HL-60 (cell line): ENCODE data around the gene CD247.

Source experiments
- DNase-seq, 2 experiments: peaks; one replicate each; pipeline ENCODE4 v3.0.0-alpha.2; 2010 to 2020; ENCODE audit warnings: low read depth in 1 of 2, low spot score in 1 of 2
- H3K27ac ChIP-seq: fragments of 250-450 bp; sonication (Bioruptor Pico); replicated peaks from 2 replicates; pipeline ENCODE4 v1.5.1; 2020; ENCODE audit warnings: mild to moderate bottlenecking, moderate library complexity
- H3K27me3 ChIP-seq: fragments of 250-450 bp; sonication (Bioruptor Pico); 2 replicates; pipeline ENCODE4 v1.5.1; 2021; ENCODE audit warnings: mild to moderate bottlenecking, moderate library complexity; ENCODE audit not compliant: insufficient read depth, poor library complexity, severe bottlenecking
- H3K4me3 ChIP-seq: replicated peaks from 2 replicates; pipeline ENCODE4 v1.5.1; 2011; ENCODE audit warnings: mild to moderate bottlenecking, control low read depth, low read length; ENCODE audit not compliant: insufficient read depth
- CTCF ChIP-seq: IDR thresholded peaks from one replicate; pipeline ENCODE4 v1.5.1; 2011; ENCODE audit warnings: low read length, control low read depth, inconsistent platforms; ENCODE audit not compliant: insufficient read depth
- GABPA ChIP-seq: IDR thresholded peaks from 2 replicates; pipeline ENCODE4 v1.6.1; 2012; ENCODE audit warnings: low read depth
- POLR2AphosphoS5 ChIP-seq: IDR thresholded peaks from 2 replicates; pipeline ENCODE4 v1.6.1; 2012; ENCODE audit warnings: low read depth
- REST ChIP-seq: IDR thresholded peaks from 2 replicates; pipeline ENCODE4 v1.6.1; 2012; ENCODE audit warnings: low read depth; ENCODE audit not compliant: insufficient replicate concordance
- SPI1 ChIP-seq: IDR thresholded peaks from 2 replicates; pipeline ENCODE4 v1.6.1; 2012; ENCODE audit warnings: low read depth, mild to moderate bottlenecking, borderline replicate concordance

Gene CD247

DNA sequence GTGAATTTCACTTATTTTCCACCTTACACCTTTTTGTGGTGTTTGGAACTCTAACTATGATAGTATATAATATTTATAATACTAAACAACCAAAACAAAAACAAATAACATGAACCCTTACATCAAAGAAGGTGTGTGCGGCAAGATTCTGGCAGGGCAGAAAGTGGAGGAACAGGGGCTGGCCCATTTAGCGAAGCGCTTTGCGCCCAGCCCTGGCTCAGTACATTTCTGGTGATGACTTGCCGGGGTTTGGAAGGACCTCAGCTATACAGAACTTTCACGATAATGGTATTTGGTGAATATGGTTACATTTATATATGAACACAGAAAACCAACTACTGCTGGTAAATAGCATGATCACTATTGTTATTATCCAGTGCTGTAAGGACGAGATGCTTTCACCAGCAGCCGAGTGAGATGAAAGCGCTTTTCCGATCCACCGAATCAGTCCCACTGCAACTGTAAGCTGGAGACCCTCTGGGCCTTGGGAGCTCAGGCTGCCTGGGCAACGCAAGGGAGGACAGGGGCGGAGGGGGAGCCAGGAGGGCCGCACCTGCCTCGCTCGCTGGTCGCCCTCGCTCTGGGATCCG is 63.9 kb downstream of the CD247 start:
- no peak for DNase-seq
- peak overlapping the region; percentile 73 for H3K4me3 ChIP-seq
- H3K27ac ChIP-seq, result no peak overlapping the region
- peaks cover 2% of the 10 kb centered on the region for H3K27me3 ChIP-seq
- TF ChIP-seq SPI1 (no peak), REST (no peak), POLR2AphosphoS5 (no peak), GABPA (no peak), CTCF (no peak)

GRCh38 chr1:167453123-167453522 is 65.2 kb downstream of the CD247 start:
- Histone ChIP-seq H3K27me3 (peaks cover 2% of the 10 kb centered on the region), H3K4me3 (no peak overlapping the region), H3K27ac (no peak overlapping the region)
- DNase-seq, result no peak
- TF ChIP-seq SPI1 (no peak), GABPA (no peak), CTCF (no peak), REST (no peak), POLR2AphosphoS5 (no peak)

GRCh38 chr1:167452483-167452882 is 65.8 kb downstream of the CD247 start:
- H3K27me3 ChIP-seq, result no peaks in the 10 kb centered on the region
- H3K27ac ChIP-seq, result no peak overlapping the region
- TF ChIP-seq GABPA (no peak), POLR2AphosphoS5 (no peak), REST (no peak), CTCF (no peak), SPI1 (no peak)
- H3K4me3 ChIP-seq, result no peak overlapping the region
- no peak for DNase-seq
